GM18909 (cell line): ENCODE results near the gene VSTM2B.

ENCODE experiments used
- ATAC-seq: cut with Tn5 transposase; IDR thresholded peaks from one replicate; pipeline ENCODE4 v1.9.1; 2021; ENCODE audit warnings: mild to moderate bottlenecking; ENCODE audit not compliant: unreplicated experiment, poor library complexity

VSTM2B gene

GRCh38 chr19:29528946-29529645 is 3.3 kb downstream of the VSTM2B start:
- ATAC-seq = no peak

- no peak for ATAC-seq
These were observed 4.1 kb downstream of the VSTM2B start for GRCh38 chr19:29529646-29530539.

- ATAC-seq = no peak
These were observed 5.0 kb downstream of the VSTM2B start for GRCh38 chr19:29530540-29531457.

GRCh38 chr19:29531458-29532025 is 5.7 kb downstream of the VSTM2B start:
- no peak for ATAC-seq

- ATAC-seq = no peak
These were observed 6.3 kb downstream of the VSTM2B start for GRCh38 chr19:29532097-29532496.

- no peak for ATAC-seq
These were observed 7.2 kb downstream of the VSTM2B start for GRCh38 chr19:29532956-29533355.

GRCh38 chr19:29533578-29534544 is 8.1 kb downstream of the VSTM2B start:
- no peak for ATAC-seq

- ATAC-seq = no peak
These were observed 9.5 kb downstream of the VSTM2B start for GRCh38 chr19:29535214-29535831.

GRCh38 chr19:29535984-29536508 is 10.3 kb downstream of the VSTM2B start:
- no peak for ATAC-seq

GRCh38 chr19:29537181-29537580 is 11.4 kb downstream of the VSTM2B start:
- no peak for ATAC-seq

- no peak for ATAC-seq
These were observed 11.8 kb downstream of the VSTM2B start for GRCh38 chr19:29537601-29538000.

GRCh38 chr19:29538146-29538545 is 12.4 kb downstream of the VSTM2B start:
- no peak for ATAC-seq

GRCh38 chr19:29538651-29539050 is 12.9 kb downstream of the VSTM2B start:
- ATAC-seq = no peak

- ATAC-seq = no peak
These were observed 13.3 kb downstream of the VSTM2B start for GRCh38 chr19:29539131-29539530.

GRCh38 chr19:29539670-29540069 is 13.9 kb downstream of the VSTM2B start:
- ATAC-seq = no peak

- no peak for ATAC-seq
These were observed 14.3 kb downstream of the VSTM2B start for GRCh38 chr19:29540114-29540513.

GRCh38 chr19:29541473-29542253 is 15.9 kb downstream of the VSTM2B start:
- ATAC-seq = no peak

GRCh38 chr19:29542327-29542726 is 16.5 kb downstream of the VSTM2B start:
- ATAC-seq = no peak
